DND-41 (cell line): ENCODE results near the gene ABT1.

Experiments used
- EZH2 ChIP-seq: IDR thresholded peaks from 3 replicates; pipeline ENCODE4 v1.6.1; 2012; ENCODE audit warnings: borderline replicate concordance, low read depth, mild to moderate bottlenecking, moderate library complexity, low read length, inconsistent platforms; ENCODE audit not compliant: severe bottlenecking
- TF ChIP-seq, protein P1 (sequence below): IDR thresholded peaks from 2 replicates; pipeline ENCODE4 v1.5.1; 2012; ENCODE audit warnings: borderline replicate concordance, low read length, moderate library complexity, mild to moderate bottlenecking; ENCODE audit not compliant: poor library complexity, severe bottlenecking; ENCODE audit errors: extremely low read depth

DNA sequence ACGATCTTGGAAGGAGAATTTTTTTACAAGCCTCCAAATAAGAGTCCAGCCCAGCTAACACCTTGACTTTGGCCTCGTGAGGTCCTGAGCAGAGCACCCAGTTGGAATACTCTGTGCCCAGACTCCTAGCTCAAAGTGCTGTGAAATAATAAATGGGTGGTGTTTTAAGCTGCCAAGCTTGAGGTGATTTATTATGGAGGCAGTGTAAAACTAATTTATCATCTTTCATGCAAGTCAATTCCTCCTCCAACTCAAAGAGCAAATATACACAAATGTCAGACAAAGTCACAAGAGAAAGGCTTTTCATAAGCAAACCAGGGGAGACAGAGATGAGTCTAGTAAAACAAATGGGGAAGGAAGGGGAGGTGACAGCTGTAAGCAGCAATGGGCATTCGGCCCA lies 12.7 kb downstream of the ABT1 start:
- TF ChIP-seq, protein P1, sequence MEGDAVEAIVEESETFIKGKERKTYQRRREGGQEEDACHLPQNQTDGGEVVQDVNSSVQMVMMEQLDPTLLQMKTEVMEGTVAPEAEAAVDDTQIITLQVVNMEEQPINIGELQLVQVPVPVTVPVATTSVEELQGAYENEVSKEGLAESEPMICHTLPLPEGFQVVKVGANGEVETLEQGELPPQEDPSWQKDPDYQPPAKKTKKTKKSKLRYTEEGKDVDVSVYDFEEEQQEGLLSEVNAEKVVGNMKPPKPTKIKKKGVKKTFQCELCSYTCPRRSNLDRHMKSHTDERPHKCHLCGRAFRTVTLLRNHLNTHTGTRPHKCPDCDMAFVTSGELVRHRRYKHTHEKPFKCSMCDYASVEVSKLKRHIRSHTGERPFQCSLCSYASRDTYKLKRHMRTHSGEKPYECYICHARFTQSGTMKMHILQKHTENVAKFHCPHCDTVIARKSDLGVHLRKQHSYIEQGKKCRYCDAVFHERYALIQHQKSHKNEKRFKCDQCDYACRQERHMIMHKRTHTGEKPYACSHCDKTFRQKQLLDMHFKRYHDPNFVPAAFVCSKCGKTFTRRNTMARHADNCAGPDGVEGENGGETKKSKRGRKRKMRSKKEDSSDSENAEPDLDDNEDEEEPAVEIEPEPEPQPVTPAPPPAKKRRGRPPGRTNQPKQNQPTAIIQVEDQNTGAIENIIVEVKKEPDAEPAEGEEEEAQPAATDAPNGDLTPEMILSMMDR: no peak
- TF ChIP-seq EZH2: no peak
